GM19023 (cell line): ENCODE measurements around the gene TEX29.

Source experiments
- ATAC-seq: cut with Tn5 transposase; IDR thresholded peaks from one replicate; pipeline ENCODE4 v1.9.1; 2021; ENCODE audit warnings: mild to moderate bottlenecking, moderate library complexity; ENCODE audit not compliant: unreplicated experiment

Gene TEX29

DNA sequence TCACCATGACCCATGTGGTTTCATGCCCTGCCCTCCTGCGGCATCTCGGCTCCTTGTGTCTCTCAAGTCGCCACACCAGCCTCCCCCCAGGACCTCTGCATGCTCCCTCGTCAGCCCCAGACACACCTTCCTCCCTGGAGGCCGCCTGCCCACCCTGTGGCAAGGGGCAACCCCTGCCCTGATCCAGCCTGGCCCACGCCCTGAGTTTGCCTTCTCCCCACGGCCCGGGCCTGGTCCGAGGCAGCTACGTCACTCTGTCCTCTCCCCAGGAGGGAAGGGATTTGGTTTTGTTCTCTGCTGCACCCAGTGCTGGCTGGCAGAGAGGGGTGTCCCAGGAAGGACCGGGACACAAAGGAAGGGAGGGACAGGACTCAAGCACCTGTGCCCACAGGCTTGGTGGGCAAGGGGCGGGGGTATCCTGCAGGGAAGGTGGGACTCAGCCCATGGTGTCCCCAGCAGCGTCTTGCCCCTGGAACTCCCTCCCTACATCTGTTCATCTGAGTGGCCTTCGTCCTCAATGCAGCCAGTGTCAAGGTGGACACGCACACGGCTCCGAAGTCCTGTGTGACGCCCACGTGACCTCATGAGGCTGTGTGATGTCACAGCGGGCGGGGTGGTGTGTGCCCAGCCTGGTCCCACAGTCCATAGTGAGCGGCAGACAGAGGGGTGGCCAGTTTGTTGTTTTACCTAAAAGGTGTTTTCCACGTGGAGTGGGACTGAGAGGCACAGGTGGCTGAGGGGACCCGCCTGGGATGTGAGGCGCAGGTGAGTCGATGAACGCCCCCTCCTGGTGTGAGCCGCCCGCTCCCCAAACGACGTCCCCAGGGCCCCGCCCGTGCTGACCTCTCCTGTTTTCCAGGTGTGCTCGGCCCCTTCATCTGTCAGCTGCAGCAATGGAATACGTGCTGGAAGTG lies at the start of gene TEX29:
Gene TEX29 (plus strand): TSS at position 645 of the 914 bp plus-strand sequence. CDS start 249 bp downstream, at position 894.
- ATAC-seq: no peak

DNA sequence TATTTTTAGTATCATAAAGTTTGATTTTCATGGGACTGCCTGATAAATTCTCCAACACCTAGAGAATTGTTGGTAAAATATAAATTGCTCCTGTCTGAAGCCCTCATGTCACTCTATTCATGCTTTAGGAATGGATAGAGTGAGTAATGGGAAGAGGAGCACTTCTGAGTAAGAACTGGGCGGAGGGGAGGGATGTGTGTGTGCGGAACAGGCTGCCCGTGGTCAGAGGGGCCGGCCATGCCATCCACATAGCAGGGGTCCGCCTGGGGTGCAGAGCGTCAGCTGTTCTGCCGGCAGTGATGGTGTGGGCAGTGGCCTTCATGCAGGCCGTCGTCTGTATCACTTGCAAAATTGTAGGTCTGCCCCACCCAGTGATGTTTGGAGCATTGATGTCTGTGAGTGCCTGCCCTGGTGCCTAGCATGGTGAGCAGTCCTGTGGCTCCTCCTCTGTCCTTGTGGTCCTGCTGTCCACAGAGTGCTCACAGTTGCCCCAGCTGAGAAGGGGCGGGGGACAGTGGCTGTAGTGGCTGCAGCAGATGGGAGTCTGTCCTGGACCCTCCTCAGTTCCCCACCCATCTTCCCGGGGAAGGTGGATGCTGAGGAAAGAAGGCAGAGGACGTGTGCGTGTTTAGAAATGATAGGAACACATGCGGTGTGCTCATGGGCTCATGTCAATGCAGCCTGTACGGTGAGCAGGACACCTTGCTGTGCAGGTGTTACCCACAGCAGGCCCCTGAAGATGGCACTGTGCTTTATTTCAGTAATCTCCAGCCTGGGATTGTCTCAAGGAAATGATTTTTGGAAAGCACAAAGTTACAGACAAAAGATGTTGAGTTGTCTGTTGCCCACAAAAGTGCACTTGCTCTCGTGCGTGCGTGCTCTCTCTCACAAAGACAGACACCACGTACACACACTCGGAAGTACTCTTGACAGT lies 49.4 kb upstream of the TEX29 start:
- ATAC-seq: no peak

DNA sequence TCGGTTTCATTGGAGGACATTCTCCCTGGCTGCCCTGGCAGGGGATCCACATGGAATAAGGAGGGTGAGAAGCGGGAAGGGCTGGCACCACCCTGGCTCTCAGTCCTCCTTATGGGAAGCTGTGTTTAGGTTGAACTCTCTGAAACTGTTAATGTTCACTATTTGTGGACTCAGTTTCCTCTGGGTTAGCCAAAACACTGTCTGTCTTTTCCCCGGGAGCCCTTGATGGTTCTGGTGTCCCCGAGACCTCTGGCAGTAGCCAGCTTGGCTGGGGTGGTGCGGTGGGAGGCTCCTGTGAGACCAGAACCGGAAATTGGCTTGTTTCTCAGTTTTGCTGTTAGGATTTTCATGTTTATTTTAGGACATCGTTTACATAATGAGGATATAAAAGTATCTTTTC lies 48.3 kb upstream of the TEX29 start:
- ATAC-seq: no peak

DNA sequence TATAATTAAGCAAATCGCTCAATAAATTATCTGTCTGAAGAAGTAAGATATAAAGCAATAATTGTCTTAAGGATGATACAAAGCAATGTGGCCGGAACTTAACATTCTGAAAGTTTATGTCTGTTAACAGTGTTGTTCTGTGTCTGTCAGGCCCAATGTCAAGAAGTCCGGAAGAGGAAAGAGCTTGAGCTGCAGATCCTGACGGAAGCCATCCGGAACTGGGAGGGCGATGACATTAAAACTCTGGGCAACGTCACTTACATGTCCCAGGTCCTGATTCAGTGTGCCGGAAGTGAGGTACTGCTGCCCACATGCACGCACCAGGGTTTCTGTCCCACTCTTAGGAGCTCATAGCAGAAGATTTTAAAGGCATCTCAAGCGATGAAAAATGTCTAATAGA lies 45.1 kb upstream of the TEX29 start:
- no peak for ATAC-seq

DNA sequence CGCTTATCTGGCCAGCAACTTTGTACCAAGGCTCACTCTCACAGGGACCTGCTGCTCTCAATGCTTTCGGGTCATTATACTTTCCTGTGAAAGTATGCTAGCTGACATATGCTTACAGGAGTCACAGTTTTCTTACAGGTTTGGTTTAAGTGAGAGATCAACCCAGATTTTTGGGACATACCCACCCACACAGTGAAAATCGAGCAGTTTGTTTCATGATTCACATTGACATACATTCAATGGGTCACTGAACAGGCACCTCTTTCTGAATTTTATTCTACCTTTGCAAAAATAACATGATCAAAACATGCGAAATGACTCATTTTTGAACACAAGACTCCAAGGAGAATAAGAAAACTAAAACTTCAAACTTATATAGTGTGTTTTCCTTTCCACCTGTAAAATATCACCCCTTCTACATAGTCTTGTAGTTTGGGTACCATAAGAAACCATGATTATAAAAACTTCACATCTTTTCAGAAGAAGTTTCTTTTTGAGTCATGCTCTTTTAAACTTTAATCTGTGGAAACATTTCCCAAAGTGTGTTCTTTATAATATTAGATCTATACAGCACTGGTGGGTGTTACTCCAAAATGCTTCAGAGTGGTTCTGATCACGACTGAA lies 44.3 kb upstream of the TEX29 start:
- ATAC-seq: no peak

DNA sequence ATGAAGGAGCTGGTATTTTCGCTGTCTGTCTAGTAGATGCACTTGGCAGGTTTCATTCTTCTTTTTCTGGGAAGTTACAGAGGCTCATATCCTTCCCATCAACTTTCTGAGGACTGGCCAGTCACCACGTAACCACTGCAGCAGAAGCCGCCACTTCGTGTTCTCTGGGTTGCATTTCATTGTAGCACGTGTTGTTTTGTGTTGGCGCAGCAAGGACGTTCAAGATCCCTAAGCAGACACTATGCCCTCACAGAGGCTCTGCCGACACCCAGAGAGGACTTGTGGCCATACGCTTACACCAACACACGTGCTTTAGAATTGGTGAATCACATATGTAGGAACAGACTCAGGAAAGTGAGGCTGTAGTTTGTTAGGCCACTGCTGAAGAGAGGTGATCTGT lies 42.2 kb upstream of the TEX29 start:
- ATAC-seq: no peak

DNA sequence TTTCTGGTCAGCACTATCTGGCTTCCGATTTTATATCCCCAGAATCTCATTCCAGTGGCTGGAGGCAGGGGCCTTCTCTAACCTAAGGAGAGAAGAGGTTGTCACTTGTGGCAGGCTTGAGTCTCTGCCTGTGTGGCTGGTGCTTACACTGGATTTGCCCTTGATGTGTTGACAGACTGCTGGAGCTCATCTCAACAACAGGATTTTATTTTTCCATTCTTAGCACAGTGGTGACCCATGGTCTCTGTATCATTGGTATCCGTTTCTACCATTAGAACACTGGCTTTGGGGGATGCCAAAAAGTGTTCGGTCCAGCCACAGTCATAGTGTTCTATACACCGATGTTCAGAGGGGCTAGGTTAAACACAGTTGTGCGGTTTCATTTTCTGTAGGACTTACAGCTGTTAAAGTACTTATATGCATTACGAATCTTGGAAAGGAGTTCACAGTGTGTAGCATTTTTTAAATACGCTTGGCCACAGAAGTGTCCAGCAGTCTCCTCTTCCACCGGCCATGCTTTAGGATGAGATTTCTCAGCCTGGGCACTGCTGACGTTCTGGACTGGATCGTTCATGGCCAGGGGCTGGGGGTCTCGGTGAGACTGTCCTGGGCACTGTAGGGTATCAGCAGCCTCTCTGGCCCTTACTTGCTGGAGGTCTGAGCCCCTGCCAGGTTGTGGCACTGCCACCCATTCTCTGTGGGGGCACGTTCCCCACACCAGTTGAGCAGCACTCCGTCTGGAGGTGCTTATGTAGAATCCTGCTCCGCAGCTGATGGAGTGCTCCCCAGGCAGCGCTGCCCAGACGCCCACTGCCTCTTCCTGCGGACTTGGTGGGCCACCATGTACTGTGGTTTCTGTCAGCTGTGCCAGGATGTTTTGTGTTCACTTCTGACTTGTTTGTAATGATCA lies 41.4 kb upstream of the TEX29 start:
- no peak for ATAC-seq

DNA sequence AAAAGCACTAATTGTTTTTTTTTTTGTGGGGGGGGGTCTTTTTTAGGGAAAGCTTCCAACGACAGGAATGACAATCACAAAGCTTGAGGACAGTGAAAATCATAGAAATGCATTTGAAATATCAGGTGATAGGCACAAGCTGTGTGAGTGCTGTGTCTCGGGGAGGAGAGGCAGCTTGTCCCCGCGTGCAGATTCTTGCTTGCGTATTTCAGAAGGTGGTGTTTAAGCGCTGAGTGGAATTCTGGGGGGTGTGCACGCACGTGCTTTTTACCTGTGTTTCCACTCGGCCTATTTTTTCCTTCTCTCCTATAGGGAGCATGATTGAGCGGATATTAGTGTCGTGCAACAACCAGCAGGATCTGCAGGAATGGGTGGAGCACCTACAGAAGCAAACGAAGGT lies 40.2 kb upstream of the TEX29 start:
- no peak for ATAC-seq

DNA sequence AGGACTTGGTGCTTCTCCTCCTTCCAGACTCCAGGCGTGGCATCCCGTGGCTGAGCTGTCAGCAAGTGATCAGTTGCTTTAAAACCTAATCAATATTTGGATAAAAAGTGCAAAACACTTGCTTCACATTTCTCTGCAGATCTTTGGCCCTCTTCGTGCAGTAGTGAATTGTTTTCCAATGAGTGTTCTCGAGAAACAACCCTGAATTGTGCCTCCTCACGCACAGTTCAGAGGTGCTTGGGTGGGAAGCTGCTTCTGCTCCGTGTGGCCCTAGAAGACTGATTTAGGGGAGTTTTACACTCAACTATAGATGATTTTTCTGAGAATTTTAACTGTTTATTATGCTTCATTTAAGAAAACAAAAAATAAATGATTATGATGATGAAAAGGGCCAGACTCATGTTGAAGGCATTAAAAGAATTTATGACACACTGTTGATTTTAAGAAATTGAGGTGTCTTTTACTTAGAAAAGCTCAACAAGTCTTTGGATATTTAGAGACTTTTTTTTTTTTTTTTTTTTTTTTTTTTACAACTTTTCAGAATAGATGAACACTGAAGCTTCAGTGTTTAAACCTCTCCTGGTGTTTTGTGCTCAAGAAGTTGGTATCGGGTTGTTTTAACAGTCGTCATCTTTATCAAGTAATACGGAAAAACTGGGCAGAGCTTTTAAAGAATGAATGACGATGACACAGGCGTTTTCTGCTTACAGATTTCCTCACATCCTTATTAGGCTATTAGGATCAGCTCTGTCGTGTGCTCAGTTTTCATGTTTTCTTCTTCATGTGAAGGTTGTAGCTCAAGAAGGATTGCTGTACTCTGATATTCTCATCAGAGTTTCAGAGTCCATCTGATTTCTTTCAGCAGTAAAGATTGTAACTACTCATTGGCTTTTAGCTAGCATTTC lies 39.5 kb upstream of the TEX29 start:
- no peak for ATAC-seq

DNA sequence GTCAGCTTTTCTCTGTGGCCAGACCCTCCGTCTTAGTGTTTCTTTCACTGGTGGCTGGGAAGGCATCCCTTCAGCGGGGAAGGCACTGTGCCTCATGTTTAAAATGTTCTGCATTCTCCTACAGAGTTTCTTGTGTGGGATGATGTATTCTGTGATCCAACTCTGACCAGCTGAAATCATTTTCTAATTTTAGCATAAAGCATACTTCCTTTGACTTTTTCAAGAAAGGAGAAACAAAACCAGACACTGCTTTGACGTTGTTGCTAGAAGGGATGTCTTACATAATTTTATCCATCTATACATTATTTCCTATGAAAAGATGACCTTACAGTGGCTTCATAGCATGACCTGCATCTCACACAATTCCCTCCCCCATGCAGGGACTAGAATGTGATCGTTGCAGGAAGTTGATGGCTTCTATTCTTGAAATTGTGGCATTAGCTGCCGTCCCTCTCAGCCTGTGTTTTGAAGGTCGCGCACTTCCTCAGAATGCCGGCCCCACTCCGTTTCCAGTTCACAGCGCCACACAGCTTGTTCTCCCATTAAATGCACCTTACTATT lies 38.6 kb upstream of the TEX29 start:
- no peak for ATAC-seq

DNA sequence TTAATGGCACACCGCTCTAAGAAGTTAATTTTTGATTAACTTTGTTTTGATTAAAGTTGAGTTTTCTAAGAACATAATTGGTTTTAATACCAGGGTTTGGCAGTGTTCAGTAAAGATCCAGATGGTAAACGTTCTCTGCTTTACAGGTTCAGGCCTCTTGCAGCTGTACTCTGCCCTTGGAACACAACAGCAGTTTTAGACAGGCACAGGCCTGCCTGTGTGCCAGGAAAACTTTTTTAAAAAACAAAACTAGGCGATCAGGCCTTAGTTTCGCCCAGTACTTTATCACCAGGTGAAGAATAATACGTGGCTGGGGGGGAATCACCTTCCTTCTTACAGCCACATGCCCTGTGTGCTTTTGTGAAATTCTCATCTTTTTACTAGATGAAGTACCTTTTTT lies 38.0 kb upstream of the TEX29 start:
- ATAC-seq: no peak

DNA sequence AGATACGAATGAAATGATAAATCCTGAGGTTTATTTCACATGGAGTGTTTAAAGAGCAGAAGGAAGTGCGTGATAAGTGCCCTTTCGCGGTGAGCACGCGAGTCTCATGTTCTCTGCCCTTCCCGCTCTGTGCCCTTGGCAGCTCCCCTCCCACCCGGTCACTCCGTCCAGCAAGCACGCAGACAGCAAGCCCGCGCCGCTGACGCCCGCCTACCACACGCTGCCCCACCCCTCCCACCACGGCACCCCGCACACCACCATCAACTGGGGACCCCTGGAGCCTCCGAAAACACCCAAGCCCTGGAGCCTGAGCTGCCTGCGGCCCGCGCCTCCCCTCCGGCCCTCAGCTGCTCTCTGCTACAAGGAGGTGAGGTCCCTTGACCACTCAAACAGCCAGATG lies 37.4 kb upstream of the TEX29 start:
- ATAC-seq: no peak

DNA sequence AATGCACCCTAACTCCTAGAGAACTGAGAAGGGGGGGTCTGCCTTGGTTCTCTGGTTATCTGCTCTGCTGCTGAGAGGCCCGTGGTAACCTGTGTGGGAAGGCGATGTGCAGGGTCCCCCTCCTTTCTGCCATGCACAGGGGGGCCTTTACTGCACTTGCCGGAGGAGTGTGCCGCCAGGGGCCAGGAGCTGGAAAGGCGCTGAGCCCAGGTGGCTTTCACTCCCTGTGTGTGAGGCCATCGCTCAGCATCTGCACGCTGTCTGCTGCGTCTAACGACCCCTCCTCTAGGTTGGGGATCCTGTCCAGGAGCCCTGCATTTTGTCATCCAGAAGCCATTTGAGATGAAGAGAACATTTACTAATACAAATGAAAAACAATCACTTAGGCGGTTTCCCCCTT lies 37.0 kb upstream of the TEX29 start:
- ATAC-seq: no peak

DNA sequence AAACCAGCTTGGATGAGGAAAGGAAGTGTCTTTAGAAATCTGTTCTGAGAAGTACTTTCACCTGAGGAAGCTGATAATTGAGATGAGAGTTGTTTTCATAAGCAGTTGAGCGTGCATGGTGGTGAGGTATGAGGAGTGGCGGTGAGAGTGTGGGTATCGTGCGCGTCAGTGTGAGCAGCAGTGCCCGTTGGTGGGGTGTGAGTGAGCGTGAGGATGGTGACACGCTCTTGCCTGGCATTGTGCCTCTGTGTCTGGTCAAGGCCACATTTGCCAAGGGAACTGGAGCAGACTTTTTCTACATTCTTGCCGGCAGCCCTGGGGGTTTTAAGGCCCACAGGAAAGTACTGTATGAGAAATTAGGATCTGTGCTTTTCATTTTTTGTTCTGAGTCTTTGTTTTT lies 36.5 kb upstream of the TEX29 start:
- ATAC-seq: no peak

DNA sequence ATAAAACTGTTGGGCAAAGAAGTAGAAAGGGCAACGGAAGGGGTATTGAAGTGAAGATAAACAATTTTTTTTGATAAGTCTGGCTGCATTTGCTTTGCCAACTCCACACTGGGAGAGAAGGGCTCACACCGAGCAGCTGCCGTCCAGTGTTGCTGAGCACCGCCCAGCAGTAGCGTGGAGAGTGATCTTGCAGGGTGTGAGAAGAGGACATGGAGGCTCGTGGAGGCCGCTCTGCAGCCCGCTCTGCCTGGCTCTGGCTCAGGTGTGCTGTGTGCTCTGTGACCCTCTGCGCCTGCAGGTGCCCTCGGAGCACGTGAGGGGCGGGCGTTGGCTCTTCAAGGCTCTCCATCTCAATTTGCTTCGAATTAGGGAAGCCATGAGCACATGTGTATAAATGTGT lies 35.9 kb upstream of the TEX29 start:
- no peak for ATAC-seq

DNA sequence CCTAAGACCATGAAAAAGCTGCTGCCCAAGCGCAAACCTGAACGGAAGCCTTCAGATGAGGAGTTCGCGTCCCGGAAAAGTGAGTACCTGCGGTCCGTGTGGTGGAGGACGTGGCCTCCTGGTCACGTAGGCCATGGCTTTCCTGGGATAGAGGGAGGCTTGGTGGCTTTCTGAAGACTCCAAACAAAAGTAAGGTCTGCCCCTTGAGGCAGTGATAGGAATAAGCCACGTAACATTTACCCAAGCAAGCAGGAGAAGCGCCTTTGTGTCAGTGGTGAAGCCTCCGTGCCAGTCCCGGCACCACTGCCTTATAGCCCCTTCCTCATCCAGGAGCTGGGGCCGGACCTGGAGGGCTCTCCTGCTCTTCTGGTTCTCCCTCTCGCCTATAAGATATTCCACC lies 34.3 kb upstream of the TEX29 start:
- ATAC-seq: no peak

DNA sequence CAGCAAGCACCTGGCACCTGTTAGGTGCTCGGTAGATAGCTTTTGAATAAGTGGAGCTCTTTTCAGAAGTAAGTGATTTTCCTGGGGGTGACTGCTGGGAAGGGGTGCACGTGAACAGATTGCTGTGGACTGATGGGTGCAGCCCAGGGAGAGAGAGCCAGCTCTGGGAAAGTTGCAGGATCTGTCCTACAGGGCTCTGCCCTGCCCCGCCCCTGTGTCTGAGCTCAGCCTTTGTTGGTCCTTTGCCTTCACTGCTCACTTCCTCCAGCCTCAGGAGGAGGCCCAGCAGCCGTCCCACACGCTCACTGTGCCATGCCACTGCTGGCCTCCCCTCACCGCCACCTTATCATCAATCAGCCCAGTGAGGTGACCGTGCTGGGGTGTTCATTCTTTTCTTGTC lies 33.7 kb upstream of the TEX29 start:
- no peak for ATAC-seq

DNA sequence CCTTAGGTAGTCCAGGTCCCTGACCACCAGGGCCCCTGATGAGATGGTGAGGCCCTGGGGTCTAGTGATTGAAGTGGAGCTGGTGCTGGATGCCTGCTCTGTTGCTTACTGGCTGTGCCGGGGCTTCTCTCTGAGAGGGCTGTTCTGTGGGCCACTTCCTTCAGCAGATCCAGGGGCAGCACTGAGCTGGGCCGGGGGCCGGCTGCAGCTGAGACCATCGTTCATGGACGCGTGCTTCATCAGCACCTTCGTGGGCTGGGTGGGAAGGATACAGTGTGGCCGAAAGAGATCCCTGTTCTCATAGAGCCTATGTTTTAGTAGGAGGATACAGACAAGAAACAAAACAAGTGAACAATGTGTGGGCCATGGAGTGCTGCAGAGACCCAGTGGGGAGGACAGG lies 33.2 kb upstream of the TEX29 start:
- no peak for ATAC-seq

DNA sequence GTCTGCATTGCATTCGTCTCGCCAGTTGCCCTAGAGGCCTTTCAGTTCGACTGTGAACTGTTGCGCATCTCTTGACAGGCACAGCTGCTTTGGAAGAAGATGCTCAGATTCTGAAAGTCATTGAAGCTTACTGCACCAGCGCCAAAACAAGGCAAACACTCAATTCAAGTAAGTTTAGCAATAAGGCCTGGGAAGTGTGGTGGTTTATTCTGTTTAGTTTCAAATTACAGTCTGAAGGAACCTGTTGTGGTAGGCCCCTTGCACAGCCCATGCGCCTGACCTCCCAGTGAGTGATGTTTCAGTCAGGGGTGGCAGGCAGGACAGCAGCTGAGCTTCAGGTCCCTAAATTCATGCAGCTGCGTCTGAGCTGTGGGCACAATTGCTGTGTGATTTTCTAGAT lies 32.2 kb upstream of the TEX29 start:
- ATAC-seq: no peak
